ENCODE measurements around the gene OBSL1. TPM values are rescaled to one million over a fixed set of nuclear protein-coding genes. Genes with fewer than 3 reads are reported as not detected.

OBSL1 gene
- total RNA-seq, 1 experiment from 2014 or later = 23.1 TPM

DNA sequence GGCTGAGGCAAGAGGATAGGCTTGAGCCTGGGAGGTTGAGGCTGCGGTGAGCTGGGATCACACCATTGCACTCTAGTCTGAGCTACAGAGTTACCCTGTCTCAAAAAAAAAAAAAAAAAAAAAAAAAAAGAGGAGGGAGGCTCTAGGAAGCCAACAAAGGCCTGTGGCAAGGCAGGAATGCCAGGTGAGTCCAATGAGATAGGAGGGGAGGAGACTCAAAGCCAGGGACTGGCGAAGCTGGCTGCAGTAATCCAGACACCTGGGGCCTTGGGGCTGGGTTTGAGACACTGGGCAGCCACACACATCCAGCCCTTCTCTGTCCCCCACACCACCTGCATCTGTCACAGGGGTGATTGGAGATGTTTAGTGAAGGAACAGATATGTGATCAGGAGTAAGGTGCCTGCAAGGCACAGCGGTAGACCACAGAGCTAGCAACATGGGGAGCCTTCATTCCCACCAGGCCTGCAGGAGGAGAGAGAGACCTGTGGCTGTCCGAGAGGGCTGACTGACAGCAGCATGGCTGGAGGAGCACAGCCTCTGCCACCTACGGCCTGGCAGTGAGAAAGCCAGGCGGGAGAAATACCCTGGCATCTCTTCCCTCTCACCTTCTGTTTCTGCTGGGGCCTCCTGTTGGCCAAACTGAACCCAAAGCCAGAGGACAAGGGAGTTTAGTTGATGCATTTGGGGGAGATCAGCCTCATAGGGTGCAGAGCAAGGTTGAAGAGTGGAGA is 37.2 kb downstream of the OBSL1 start:
- no peaks in the 10 kb centered on the region for H3K36me3 ChIP-seq (ENCODE audit: insufficient read depth, low read length, poor library complexity, severe bottlenecking)
- no peak overlapping the region for H3K27ac ChIP-seq (ENCODE audit: low read depth, low read length, poor library complexity, severe bottlenecking)
- H3K9me3 ChIP-seq (ENCODE audit: low read depth, low read length, poor library complexity, severe bottlenecking) = no peaks in the 10 kb centered on the region
- ChIA-PET POLR2A (ENCODE audit: low non-redundant PET) (no interaction called here), CTCF (no interaction called here)
- no TSS peak for BruUV-seq (replicated peaks)
- H3K4me1 ChIP-seq (ENCODE audit: insufficient read depth, low read length, poor library complexity, severe bottlenecking) = peaks cover 9% of the 10 kb centered on the region
- no peak overlapping the region for H3K4me3 ChIP-seq (ENCODE audit: low read depth, low read length, poor library complexity, severe bottlenecking)
- TF ChIP-seq EZH2 (IDR thresholded peaks at IDR 0.05; ENCODE audit: borderline replicate concordance, low read depth, low read length, poor library complexity, severe bottlenecking) = no peak
- TF ChIP-seq, protein P1, sequence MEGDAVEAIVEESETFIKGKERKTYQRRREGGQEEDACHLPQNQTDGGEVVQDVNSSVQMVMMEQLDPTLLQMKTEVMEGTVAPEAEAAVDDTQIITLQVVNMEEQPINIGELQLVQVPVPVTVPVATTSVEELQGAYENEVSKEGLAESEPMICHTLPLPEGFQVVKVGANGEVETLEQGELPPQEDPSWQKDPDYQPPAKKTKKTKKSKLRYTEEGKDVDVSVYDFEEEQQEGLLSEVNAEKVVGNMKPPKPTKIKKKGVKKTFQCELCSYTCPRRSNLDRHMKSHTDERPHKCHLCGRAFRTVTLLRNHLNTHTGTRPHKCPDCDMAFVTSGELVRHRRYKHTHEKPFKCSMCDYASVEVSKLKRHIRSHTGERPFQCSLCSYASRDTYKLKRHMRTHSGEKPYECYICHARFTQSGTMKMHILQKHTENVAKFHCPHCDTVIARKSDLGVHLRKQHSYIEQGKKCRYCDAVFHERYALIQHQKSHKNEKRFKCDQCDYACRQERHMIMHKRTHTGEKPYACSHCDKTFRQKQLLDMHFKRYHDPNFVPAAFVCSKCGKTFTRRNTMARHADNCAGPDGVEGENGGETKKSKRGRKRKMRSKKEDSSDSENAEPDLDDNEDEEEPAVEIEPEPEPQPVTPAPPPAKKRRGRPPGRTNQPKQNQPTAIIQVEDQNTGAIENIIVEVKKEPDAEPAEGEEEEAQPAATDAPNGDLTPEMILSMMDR (conservative IDR thresholded peaks at IDR 0.05; ENCODE audit: low read depth, low read length) = no peak
- no peak for DNase-seq (ENCODE audit: low spot score)
- intact Hi-C loops (cut with micrococcal nuclease; ENCODE audit: unreplicated experiment) = no loop called here
- no peaks in the 10 kb centered on the region for H3K27me3 ChIP-seq (replicated peaks; ENCODE audit: insufficient read depth, low read depth, low read length, poor library complexity)

DNA sequence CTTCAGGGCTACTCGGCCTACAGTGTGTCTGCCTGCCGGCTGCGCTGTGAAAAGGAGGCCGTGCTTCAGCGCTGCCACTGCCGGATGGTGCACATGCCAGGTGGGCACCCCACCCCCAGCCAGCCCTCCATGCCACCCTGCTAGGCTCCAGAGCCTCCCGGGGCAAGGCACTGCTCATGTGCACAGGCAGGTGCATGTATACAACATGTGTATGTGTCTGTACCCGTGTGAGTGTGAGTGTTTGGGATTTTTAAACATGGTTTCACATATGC is 39.0 kb downstream of the OBSL1 start:
- no TSS peak for BruUV-seq (replicated peaks)
- TF ChIP-seq, protein P1 (conservative IDR thresholded peaks at IDR 0.05; ENCODE audit: low read depth, low read length) = no peak
- TF ChIP-seq EZH2 (IDR thresholded peaks at IDR 0.05; ENCODE audit: borderline replicate concordance, low read depth, low read length, poor library complexity, severe bottlenecking) = no peak
- intact Hi-C loops (cut with micrococcal nuclease; ENCODE audit: unreplicated experiment) = no loop called here
- Histone ChIP-seq H3K27me3 (replicated peaks; ENCODE audit: insufficient read depth, low read depth, low read length, poor library complexity) (no peaks in the 10 kb centered on the region), H3K9me3 (ENCODE audit: low read depth, low read length, poor library complexity, severe bottlenecking) (no peaks in the 10 kb centered on the region), H3K4me1 (ENCODE audit: insufficient read depth, low read length, poor library complexity, severe bottlenecking) (peaks cover 3% of the 10 kb centered on the region), H3K4me3 (ENCODE audit: low read depth, low read length, poor library complexity, severe bottlenecking) (no peak overlapping the region), H3K27ac (ENCODE audit: low read depth, low read length, poor library complexity, severe bottlenecking) (no peak overlapping the region), H3K36me3 (ENCODE audit: insufficient read depth, low read length, poor library complexity, severe bottlenecking) (no peaks in the 10 kb centered on the region)
- no peak for DNase-seq (ENCODE audit: low spot score)
- ChIA-PET CTCF (interaction anchor here (0.5 to 3.3 kb wide), 2 partner anchors 36 to 144 kb away, joined by 5 to 101 read pairs; partner anchors contain the start of genes DNPEP and GMPPA), POLR2A (ENCODE audit: low non-redundant PET) (no interaction called here)

DNA sequence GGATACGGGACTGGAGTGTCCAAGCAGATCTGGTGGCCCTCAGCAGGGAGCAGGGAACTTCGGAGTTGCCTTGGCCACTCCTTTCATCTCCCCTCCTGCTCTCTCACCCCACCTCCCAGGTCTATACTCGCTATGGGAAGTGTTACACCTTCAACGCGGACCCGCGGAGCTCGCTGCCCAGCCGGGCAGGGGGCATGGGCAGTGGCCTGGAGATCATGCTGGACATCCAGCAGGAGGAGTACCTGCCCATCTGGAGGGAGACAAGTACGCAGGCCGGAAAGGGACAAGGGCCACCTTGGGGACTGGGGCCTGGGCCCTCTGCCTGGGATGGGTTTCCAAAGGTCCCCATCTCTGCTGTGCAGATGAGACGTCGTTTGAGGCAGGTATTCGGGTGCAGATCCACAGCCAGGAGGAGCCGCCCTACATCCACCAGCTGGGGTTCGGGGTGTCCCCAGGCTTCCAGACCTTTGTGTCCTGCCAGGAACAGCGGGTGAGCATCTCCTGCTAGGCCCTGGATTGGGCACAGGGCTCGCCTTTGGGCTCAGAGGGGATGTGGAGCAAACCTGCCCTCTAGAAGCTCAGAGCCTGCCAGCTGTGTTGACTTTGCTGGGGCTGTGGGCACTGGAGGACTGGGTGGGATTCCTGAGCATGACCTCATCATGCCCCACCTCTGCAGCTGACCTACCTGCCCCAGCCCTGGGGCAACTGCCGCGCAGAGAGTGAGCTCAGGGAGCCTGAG is 39.5 kb downstream of the OBSL1 start:
- ChIA-PET POLR2A (ENCODE audit: low non-redundant PET) (no interaction called here), CTCF (interaction anchor here (0.5 to 3.3 kb wide), 2 partner anchors 35 to 144 kb away, joined by 5 to 101 read pairs; partner anchors contain the start of genes DNPEP and GMPPA)
- Histone ChIP-seq H3K27ac (ENCODE audit: low read depth, low read length, poor library complexity, severe bottlenecking) (no peak overlapping the region), H3K9me3 (ENCODE audit: low read depth, low read length, poor library complexity, severe bottlenecking) (no peaks in the 10 kb centered on the region), H3K4me1 (ENCODE audit: insufficient read depth, low read length, poor library complexity, severe bottlenecking) (peaks cover 3% of the 10 kb centered on the region), H3K4me3 (ENCODE audit: low read depth, low read length, poor library complexity, severe bottlenecking) (no peak overlapping the region), H3K36me3 (ENCODE audit: insufficient read depth, low read length, poor library complexity, severe bottlenecking) (no peaks in the 10 kb centered on the region), H3K27me3 (replicated peaks; ENCODE audit: insufficient read depth, low read depth, low read length, poor library complexity) (no peaks in the 10 kb centered on the region)
- intact Hi-C loops (cut with micrococcal nuclease; ENCODE audit: unreplicated experiment) = no loop called here
- DNase-seq (ENCODE audit: low spot score) = no peak
- no TSS peak for BruUV-seq (replicated peaks)
- TF ChIP-seq, protein P1 (conservative IDR thresholded peaks at IDR 0.05; ENCODE audit: low read depth, low read length) = no peak
- TF ChIP-seq EZH2 (IDR thresholded peaks at IDR 0.05; ENCODE audit: borderline replicate concordance, low read depth, low read length, poor library complexity, severe bottlenecking) = no peak
